ENCODE measurements around the gene BHLHE40.
A peak's percentile ranks its signal among the peaks of the same experiment; 100 is the strongest.

Gene BHLHE40

DNA sequence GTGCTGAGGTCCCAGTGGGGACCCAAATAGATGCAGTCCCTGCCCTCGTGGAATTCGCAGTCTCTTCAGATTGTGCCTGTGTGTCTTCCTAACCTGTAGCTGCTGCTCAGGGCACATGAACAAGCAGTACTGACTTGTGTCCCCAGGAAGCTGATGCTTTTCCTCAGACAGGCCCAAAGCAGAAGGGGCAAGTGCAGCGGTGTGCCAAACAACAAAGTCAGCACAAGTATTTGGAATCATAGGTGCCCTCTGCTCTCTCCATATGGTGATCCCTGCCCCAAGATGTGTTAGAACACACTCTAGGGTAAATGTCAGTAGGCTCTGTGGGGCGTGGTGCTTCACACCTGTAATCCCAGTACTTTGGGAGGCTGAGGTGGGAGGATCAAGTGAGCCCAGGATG lies 21.9 kb downstream of the BHLHE40 start:
- no peak for DNase-seq (ENCODE audit: low spot score)

DNA sequence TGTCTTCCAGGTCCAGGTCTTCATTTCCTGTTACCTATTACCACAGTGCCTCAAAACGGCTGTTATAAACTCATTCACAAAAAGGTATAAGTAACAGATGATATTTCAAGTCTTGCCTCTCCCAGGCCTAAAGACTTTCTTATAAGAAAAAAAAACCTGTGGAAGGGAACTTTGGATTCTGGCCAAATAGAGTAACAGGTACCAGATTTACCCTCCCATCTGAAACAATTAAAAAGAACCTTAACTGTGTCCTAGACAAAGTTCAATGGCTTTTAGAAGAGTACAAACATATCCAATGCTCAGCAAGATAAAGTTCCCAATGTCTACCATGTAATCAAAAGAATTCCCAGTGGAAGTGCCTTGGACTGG lies 22.6 kb downstream of the BHLHE40 start:
- no peak for DNase-seq (ENCODE audit: low spot score)

- DNase-seq (ENCODE audit: low spot score): no peak
These were observed 23.1 kb downstream of the BHLHE40 start for GRCh38 chr3:5002174-5002870.

DNA sequence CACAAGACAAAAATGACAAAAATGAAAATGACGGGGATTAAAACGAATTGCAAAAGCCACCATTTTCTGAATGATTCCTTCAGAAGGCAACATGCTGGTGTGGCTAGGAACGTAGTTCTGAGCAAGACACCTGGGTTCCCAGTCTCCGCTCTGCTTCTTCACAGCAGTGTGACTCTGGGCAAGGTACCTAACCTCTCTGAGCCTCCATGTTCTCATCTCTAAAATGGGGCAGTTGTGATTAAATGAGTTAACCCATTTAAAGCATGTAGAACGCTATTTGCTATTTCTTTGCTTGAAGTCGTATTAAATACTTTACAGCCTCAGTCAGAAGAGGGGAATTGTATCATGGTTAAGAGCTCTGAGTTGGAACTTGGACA lies 23.6 kb downstream of the BHLHE40 start:
- DNase-seq (ENCODE audit: low spot score): no peak

DNA sequence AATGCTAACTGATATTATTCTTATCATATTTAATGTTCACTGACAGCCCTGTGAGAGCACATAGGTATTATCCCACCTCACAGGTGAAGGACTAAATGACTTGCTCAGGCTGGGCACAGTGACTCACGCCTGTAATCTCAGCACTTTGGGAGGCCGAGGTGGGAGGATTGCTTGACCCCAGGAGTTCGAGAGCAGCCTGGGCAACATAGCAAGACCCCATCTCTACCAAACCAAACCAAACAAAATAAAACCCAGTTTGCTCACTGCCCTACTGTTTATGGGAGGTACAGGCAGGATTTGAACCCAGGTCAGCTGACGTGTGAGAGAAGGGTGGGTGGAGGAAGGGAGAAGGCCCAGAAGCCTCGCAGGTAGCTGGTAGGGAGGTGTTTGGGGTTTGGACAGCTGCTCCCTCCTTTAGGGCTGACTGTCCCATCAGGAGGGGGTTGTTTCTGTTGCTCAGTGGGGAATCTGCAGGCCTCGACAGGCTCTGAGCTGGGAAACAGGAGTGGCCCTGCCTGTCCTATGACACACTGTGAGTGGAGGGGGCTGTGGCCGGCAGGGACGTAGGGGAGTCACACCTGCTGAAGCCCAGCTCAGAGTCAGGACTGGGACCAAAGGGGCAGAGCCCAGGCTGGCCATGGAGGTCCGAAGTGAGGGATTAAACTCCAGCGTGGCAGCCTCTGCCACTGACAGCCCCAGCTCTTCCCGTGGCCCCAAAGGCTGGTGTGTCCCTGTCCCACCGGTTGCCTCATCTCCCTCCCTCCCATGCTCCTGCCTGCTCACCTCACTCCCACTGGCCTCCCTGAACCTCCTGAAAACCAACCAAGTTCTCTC lies 25.3 kb downstream of the BHLHE40 start:
- no peak for DNase-seq (ENCODE audit: low spot score)

DNA sequence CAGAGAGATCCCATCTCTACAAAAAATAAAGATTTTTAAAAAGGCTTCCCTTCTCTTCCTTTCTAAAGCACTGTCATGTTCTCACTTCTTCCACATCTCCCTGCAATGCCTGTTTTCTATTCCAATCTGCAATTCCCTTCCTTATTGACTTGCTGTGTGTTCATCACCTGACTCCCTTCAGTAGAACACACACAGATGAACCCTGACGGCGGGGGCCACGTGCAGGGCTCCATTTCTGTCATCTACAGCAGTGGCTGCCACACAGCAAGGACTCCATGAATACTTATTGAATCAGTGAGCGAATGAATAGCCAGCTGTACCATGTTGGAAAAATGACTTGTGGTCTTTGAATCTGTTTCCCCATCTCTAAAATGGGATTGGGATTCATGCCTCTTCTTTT lies 26.1 kb downstream of the BHLHE40 start:
- DNase-seq (ENCODE audit: low spot score): no peak

DNA sequence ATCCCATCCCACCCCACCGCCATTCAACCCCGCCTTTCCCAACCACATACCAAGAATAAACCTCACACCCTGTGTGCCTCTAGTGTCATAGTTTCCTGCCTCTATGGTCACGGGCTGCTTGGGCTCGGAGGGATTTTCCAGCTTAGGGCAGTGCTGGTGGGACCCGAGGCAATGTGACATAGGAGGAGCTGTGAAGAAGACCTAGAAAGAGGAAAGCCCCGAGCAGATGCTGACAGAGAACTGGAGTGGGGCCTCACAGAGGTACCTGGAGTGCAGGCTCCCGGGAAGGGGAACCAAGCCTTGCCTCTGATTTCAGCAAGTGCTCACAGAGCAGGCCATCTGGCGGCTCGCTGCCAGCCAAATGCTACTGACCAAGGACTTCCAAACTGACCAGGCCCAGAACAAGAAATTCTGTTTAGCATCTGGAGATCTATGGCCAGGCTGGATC lies 27.5 kb downstream of the BHLHE40 start:
- DNase-seq (ENCODE audit: low spot score): no peak

- DNase-seq (ENCODE audit: low spot score): no peak
These were observed 28.6 kb downstream of the BHLHE40 start for GRCh38 chr3:5007873-5008272.

- no peak for DNase-seq (ENCODE audit: low spot score)
These were observed 30.4 kb downstream of the BHLHE40 start for GRCh38 chr3:5009506-5010109.

DNA sequence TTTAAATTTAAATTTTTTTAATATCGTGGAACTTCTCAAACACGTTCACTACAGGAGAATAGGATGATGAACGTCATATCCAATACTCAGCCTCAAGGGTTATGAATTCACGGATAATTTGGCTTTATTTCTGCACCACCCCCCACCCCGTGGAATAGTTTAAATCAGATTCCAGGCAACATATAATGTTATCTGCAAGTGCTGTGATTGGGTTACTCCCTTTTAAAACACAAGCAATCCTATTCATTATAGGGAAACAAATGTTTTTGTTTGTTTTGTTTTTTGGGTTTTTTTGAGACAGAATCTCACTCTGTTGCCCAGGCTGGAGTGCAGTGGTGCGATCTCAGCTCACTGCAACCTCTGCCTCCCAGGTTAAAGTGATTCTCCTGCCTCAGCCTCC lies 30.9 kb downstream of the BHLHE40 start:
- DNase-seq (ENCODE audit: low spot score): no peak

DNA sequence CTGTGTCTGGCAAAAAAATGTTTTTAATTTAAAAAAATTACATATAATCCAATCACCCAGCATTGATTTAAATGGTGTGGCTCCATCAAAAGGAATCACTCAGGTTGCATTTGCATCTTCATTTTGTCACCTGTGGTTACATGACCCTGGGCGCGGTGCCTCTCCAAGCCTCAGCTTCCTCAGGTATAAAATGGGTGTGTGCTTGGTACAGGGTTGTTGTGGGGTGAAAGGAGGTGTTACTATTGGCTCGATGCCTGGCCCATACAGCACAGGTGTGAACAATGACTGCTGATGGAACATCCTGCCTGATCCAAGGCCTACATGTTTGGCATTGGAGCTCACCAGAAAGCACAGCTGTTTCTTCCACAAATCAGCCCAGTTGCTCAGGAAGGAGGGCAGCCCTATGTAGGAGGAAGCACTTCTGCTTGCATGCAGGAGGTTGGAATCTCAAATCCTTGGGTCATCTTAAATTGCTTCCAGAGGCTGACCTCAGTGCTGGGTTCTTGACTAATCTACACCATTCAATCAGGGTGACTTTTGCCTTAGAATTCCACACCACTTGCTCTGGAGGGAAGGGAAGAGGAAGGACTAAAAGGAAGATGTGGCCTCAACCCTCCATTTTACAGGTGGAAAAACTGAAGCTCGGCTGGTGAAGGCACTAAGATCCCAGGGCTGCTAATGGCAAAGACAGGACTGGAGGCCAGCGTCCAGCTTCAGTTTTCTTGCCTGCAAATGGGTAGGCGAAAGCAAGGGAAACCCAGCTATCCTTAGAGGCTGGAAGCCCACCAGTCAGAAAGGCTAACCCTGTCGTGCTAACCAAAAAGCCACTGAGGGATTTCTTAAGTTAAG lies 31.7 kb downstream of the BHLHE40 start:
- no peak for DNase-seq (ENCODE audit: low spot score)

GRCh38 chr3:5011555-5012256 lies 32.5 kb downstream of the BHLHE40 start:
- DNase-seq (ENCODE audit: low spot score): no peak

GRCh38 chr3:5012367-5012766 lies 33.1 kb downstream of the BHLHE40 start:
- DNase-seq (ENCODE audit: low spot score): no peak

- peak; percentile 92 for DNase-seq (ENCODE audit: low spot score)
These were observed 34.0 kb downstream of the BHLHE40 start for GRCh38 chr3:5013021-5013906.

DNA sequence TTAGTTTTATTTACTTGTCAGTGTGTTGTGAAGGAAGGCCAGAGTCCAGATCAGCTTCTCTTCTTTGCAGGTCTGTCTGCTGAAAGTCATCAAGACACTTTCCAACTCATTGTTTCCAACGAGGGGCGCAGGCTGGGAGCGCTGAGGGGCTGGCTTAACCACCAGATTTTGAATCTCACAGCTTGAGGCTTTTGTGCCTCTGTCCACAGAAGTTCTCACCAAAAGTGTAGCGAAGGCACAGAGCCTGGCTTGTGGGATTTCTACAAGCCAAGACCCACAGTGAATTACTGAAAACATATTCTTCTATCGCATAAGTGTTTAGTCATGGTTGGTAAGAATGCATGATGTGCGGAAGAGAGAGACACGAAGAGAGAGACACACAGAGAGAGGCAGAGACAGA lies 35.2 kb downstream of the BHLHE40 start:
- DNase-seq (ENCODE audit: low spot score): no peak

DNA sequence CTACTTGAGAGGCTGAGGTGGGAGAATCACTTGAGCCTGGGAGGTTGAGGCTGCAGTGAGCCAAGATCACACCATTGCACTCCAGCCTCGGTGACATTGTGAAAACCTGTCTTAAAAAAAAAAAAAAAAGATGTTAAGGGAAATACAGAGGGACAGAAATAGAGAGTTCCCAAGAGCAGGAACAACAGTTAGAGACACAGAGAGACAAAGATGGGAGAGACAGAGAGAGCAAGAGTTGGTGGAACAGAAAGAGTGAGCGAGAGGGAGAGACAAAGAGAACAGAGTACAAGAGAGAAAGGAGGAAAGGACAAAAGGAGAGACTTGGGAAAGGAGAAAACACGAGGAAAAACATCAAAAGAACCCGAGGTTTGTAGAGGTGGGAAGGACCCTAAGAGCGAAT lies 35.8 kb downstream of the BHLHE40 start:
- no peak for DNase-seq (ENCODE audit: low spot score)

DNA sequence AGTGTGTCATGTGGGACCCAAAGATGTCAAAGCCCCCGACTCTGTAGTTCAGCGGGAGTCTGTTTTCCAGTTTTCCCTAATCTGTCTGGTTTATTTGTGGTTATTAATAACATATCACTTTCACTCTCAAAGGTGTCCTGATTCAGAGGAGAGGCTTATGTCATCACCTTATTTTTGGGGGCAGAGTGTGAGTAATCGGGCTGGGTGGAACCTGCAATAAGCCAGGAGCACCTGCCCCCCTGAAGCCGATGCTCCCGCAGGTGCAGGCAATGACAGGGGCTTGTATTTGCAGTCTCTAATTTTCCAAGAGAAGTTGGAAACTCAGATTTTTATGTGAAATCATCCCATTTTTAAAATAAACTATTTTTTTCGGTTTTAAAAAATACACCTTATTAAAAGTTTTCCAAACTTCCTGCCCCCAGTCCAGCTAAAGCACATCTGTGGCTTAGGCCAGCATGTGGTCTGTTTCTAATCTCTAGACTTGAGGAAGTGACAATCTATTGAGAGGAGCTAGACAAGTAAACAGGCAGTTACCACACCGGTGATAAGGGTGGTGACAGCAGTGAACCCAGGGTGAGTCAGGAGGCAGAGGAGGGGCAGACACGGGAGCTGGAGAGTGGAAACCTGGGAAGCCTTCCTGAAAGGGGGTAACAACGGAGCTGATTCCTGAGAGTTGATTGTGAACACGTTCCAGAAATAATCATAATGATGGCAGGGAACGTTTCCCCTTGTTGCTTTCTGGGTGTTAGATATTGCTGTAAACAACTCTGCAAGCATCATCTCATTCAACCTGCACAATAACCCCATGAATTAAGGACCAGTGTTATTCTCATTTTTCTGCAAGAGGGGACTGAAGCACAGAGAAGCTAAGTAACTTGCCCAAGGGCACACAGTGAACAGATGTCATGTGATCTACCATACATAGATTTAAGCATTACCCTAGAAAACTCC lies 37.2 kb downstream of the BHLHE40 start:
- DNase-seq (ENCODE audit: low spot score): peak; percentile 88

- peak; percentile 74 for DNase-seq (ENCODE audit: low spot score)
These were observed 38.8 kb downstream of the BHLHE40 start for GRCh38 chr3:5017925-5018531.
